GM12864 (cell line): ENCODE results near the gene NFIX.

Experiments
- DNase-seq: peaks from one replicate; pipeline ENCODE4 v3.0.0-alpha.2; 2011; ENCODE audit warnings: low read depth
- H3K4me3 ChIP-seq: 2 replicates; pipeline ENCODE4 v1.5.1; 2011; ENCODE audit warnings: mild to moderate bottlenecking, low read depth, low read length, control low read depth
- CTCF ChIP-seq: IDR thresholded peaks from 2 replicates; pipeline ENCODE4 v1.5.1; 2011; ENCODE audit warnings: low read depth, mild to moderate bottlenecking, moderate library complexity, low read length, control low read depth, inconsistent platforms; ENCODE audit errors: missing control alignments

The NFIX gene

GRCh38 chr19:12984683-12985048 lies 10.6 kb upstream of the NFIX start:
- no peak overlapping the region for H3K4me3 ChIP-seq
- no peak for DNase-seq
- no peak for TF ChIP-seq CTCF

GRCh38 chr19:12985049-12985776 lies 10.1 kb upstream of the NFIX start:
- TF ChIP-seq CTCF = no peak
- H3K4me3 ChIP-seq = no peak overlapping the region
- DNase-seq = no peak

- no peak overlapping the region for H3K4me3 ChIP-seq
- DNase-seq = no peak
- TF ChIP-seq CTCF = no peak
These were observed 8.5 kb upstream of the NFIX start for GRCh38 chr19:12986726-12987125.

GRCh38 chr19:12987190-12987589 lies 8.1 kb upstream of the NFIX start:
- no peak for DNase-seq
- H3K4me3 ChIP-seq = no peak overlapping the region
- no peak for TF ChIP-seq CTCF

GRCh38 chr19:12987781-12988180 lies 7.5 kb upstream of the NFIX start:
- no peak overlapping the region for H3K4me3 ChIP-seq
- TF ChIP-seq CTCF = no peak
- no peak for DNase-seq

- H3K4me3 ChIP-seq = no peak overlapping the region
- TF ChIP-seq CTCF = no peak
- no peak for DNase-seq
These were observed 4.8 kb upstream of the NFIX start for GRCh38 chr19:12990431-12990830.

- DNase-seq = no peak
- no peak overlapping the region for H3K4me3 ChIP-seq
- TF ChIP-seq CTCF = no peak
These were observed 4.4 kb upstream of the NFIX start for GRCh38 chr19:12990853-12991252.
